HCT116 (cell line): ENCODE results near the gene MINK1. TPM values are rescaled to one million over a fixed set of nuclear protein-coding genes. Genes with fewer than 3 reads are reported as not detected.

Experiments used
- ATAC-seq: fragments of 200-7000 bp; cut with Tn5 transposase; 2 replicates; pipeline ENCODE4 v1.9.1; 2020; ENCODE audit warnings: mild to moderate bottlenecking, moderate library complexity
- BruUV-seq: library from RNA; stranded (reverse); fragments of 400-500 nt; replicated peaks from 2 replicates; lab custom pipeline; 2021; lab: Mats Ljungman, UMichigan
- CTCF ChIA-PET: fragments of 300-600 bp; sonication (Branson Sonifier 250); formaldehyde crosslinking; loops from one replicate; lab custom pipeline; 2021; ENCODE audit warnings: antibody characterized with exemption; lab: Charles Lee
- POLR2A ChIA-PET: fragments of 300-600, 350-600 bp; sonication (Branson Sonifier 250); formaldehyde crosslinking; loops from one replicate; lab custom pipeline; 2021; ENCODE audit warnings: antibody characterized with exemption; lab: Charles Lee
- RAD21 ChIA-PET, 2 experiments: fragments of 300-600 bp; sonication (Branson Sonifier 250); formaldehyde crosslinking; loops; one replicate each; lab custom pipeline; 2023; ENCODE audit warnings: low total read pairs in 2 of 2; ENCODE audit not compliant: uncharacterized antibody in 2 of 2, unreplicated experiment in 2 of 2, low non-redundant PET in 1 of 2; lab: Charles Lee
- DNase-seq: peaks from one replicate; pipeline ENCODE4 v3.0.0-alpha.2; 2010; ENCODE audit warnings: low read depth, low spot score
- H2AFZ ChIP-seq: fragments of 200-600 bp; shearing (Covaris generic), sonication (generic); 2 replicates; pipeline ENCODE4 v1.6.1; 2017; ENCODE audit warnings: low read depth, mixed run types, mixed read lengths, antibody characterized with exemption, low read length; ENCODE audit not compliant: poor library complexity, severe bottlenecking
- H3K27ac ChIP-seq: 2 replicates; pipeline ENCODE4 v1.5.1; 2012; ENCODE audit warnings: low read depth, low read length
- H3K27me3 ChIP-seq: fragments of 200-600 bp; sonication (generic); 2 replicates; pipeline ENCODE4 v1.6.1; 2016; ENCODE audit warnings: mixed run types, low read length, mixed read lengths; ENCODE audit not compliant: insufficient read depth
- H3K36me3 ChIP-seq, 2 experiments: fragments of 200-500 bp in 1 of 2; fragments of 200-600 bp in 1 of 2; sonication (Bioruptor generic) in 1 of 2; sonication (generic) in 1 of 2; 2 replicates each; pipeline versions ENCODE4 v1.5.1 to v1.6.1; 2014 to 2016; ENCODE audit warnings: low read length in 2 of 2, inconsistent platforms in 1 of 2, mixed read lengths in 1 of 2, mixed run types in 1 of 2; ENCODE audit not compliant: insufficient read depth in 2 of 2, control insufficient read depth in 1 of 2
- H3K4me1 ChIP-seq, 2 experiments: fragments of 200-600 bp in 1 of 2; sonication (generic) in 1 of 2; 2 replicates each; pipeline versions ENCODE4 v1.5.1 to v1.6.1; 2012 to 2017; ENCODE audit warnings: low read length in 2 of 2, inconsistent platforms in 1 of 2, mild to moderate bottlenecking in 1 of 2, mixed read lengths in 1 of 2, mixed run types in 1 of 2, moderate library complexity in 1 of 2; ENCODE audit not compliant: insufficient read depth in 2 of 2, control insufficient read depth in 1 of 2
- H3K4me2 ChIP-seq: fragments of 200-600 bp; sonication (generic); 2 replicates; pipeline ENCODE4 v1.6.1; 2017; ENCODE audit warnings: mixed run types, low read length, mixed read lengths
- H3K4me3 ChIP-seq, 2 experiments: fragments of 200-600 bp in 1 of 2; sonication (generic) in 1 of 2; replicated peaks in 1 of 2; 2 replicates each; pipeline ENCODE4 v1.5.1; 2011 to 2016; ENCODE audit warnings: low read length in 2 of 2, control low read depth in 1 of 2, low read depth in 1 of 2, mild to moderate bottlenecking in 1 of 2, mixed read lengths in 1 of 2, mixed run types in 1 of 2
- H3K79me2 ChIP-seq: fragments of 200-600 bp; sonication (generic); 2 replicates; pipeline ENCODE4 v1.6.1; 2017; ENCODE audit warnings: mild to moderate bottlenecking, mixed run types, low read length, moderate library complexity, mixed read lengths; ENCODE audit not compliant: insufficient read depth
- H3K9ac ChIP-seq: fragments of 200-600 bp; sonication (generic); 2 replicates; pipeline ENCODE4 v1.6.1; 2016; ENCODE audit warnings: low read length, mixed read lengths
- H3K9me2 ChIP-seq: fragments of 200-600 bp; sonication (generic), shearing (Covaris generic); 2 replicates; pipeline ENCODE4 v1.6.1; 2017; ENCODE audit warnings: mixed run types, mild to moderate bottlenecking, moderate library complexity; ENCODE audit not compliant: insufficient read depth
- H3K9me3 ChIP-seq, 2 experiments: fragments of 200-500 bp in 1 of 2; fragments of 200-600 bp in 1 of 2; sonication (Bioruptor generic) in 1 of 2; sonication (generic) in 1 of 2; 2 replicates each; pipeline ENCODE4 v1.6.1; 2014 to 2017; ENCODE audit warnings: low read length in 2 of 2, mixed read lengths in 2 of 2, inconsistent platforms in 1 of 2, low read depth in 1 of 2, mild to moderate bottlenecking in 1 of 2, mixed run types in 1 of 2, moderate library complexity in 1 of 2; ENCODE audit not compliant: control insufficient read depth in 1 of 2, insufficient read depth in 1 of 2
- H4K20me1 ChIP-seq: fragments of 200-600 bp; sonication (generic), shearing (Covaris generic); 2 replicates; pipeline ENCODE4 v1.6.1; 2017; ENCODE audit warnings: mixed run types, mild to moderate bottlenecking, moderate library complexity; ENCODE audit not compliant: insufficient read depth
- ELF1 ChIP-seq: IDR thresholded peaks from 2 replicates; pipeline ENCODE4 v1.6.1; 2012; ENCODE audit warnings: low read depth, borderline replicate concordance
- EZH2phosphoT487 ChIP-seq: fragments of 200-600 bp; IDR thresholded peaks from 2 replicates; pipeline ENCODE4 v1.6.1; 2018; ENCODE audit warnings: antibody characterized with exemption, borderline replicate concordance
- JUND ChIP-seq: IDR thresholded peaks from 2 replicates; pipeline ENCODE4 v1.6.1; 2012
- REST ChIP-seq: IDR thresholded peaks from 2 replicates; pipeline ENCODE4 v1.6.1; 2012; ENCODE audit warnings: low read depth
- SRF ChIP-seq: IDR thresholded peaks from 2 replicates; pipeline ENCODE4 v1.6.1; 2012; ENCODE audit warnings: low read depth
- YY1 ChIP-seq: IDR thresholded peaks from 2 replicates; pipeline ENCODE4 v1.6.1; 2011; ENCODE audit warnings: low read length, low read depth, moderate library complexity, mild to moderate bottlenecking; ENCODE audit not compliant: insufficient replicate concordance; ENCODE audit errors: extremely low read depth
- intact Hi-C: fragments of 100-400 bp; cut with micrococcal nuclease; formaldehyde crosslinking; loops from 2 replicates; pipeline ENCODE4 v1.10.0; 2022
- total RNA-seq: library from RNA; stranded (reverse); gene quantifications from one replicate; pipeline ENCODE4 v1.2.1, GENCODE V29; 2021; ENCODE audit not compliant: unreplicated experiment
- TF ChIP-seq, protein P1 (sequence below): IDR thresholded peaks from 2 replicates; pipeline ENCODE4 v1.6.1; 2012

MINK1 gene
- total RNA-seq, 1 experiment from 2014 or later = 85.2 TPM

DNA sequence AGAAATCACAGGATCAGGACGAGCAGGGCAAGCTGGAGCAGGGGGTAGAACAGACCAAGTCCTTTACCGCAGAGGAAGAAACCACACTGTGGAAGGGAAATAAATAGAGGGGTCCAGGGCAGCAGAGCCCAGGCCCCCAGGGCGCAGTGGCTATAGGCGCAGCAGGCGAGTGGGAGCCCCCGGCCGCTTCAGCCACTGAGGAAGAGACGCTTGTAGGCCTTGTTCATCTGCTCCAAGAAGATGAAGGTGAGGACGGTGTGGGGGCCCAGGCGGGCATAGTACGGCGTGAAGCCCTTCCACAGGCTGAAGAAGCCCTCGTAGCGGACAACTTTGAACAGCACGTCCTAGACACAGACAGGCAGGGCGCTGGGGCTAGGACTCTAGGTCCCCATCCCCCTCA lies 104.4 kb downstream of the MINK1 start:
- Histone ChIP-seq H2AFZ (no peak overlapping the region), H3K4me2 (no peak overlapping the region), H4K20me1 (no peaks in the 10 kb centered on the region), H3K27ac (no peak overlapping the region), H3K9ac (no peak overlapping the region), H3K36me3 (peaks cover 0 to 21% of the 10 kb centered on the region in 2 experiments; a peak in 1 of 4 replicates), H3K27me3 (no peaks in the 10 kb centered on the region), H3K9me3 (no peaks in the 10 kb centered on the region), H3K9me2 (no peaks in the 10 kb centered on the region), H3K4me1 (peaks cover 16 to 37% of the 10 kb centered on the region in 2 experiments), H3K79me2 (peaks cover 41% of the 10 kb centered on the region), H3K4me3 (no peak overlapping the region)
- ChIA-PET POLR2A (no interaction called here), CTCF (no interaction called here), RAD21 (no interaction called here)
- no peak for DNase-seq
- BruUV-seq = no TSS peak
- ATAC-seq = no peak
- intact Hi-C loops = no loop called here
- TF ChIP-seq YY1 = no peak
- no peak for TF ChIP-seq EZH2phosphoT487
- TF ChIP-seq SRF = no peak
- TF ChIP-seq, protein P1, sequence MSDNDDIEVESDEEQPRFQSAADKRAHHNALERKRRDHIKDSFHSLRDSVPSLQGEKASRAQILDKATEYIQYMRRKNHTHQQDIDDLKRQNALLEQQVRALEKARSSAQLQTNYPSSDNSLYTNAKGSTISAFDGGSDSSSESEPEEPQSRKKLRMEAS = no peak
- TF ChIP-seq ELF1 = no peak
- no peak for TF ChIP-seq JUND
- TF ChIP-seq REST = no peak
- TF ChIP-seq, all 23 proteins: peak for 0
